Mucosa of rectum (tissue), 2 donors: ENCODE measurements around the gene TCL1B.

Source experiments
- H3K27ac ChIP-seq, 2 donors: one replicate each; pipeline ENCODE4 v1.7.0; 2013; ENCODE audit warnings: inconsistent platforms in 2 of 2, low read depth in 2 of 2, low read length in 2 of 2
- H3K27me3 ChIP-seq, 2 donors: one replicate each; pipeline ENCODE4 v1.7.0; 2013; ENCODE audit warnings: low read length in 2 of 2; ENCODE audit not compliant: control insufficient read depth in 2 of 2, insufficient read depth in 2 of 2
- H3K36me3 ChIP-seq, 2 donors: one replicate each; pipeline ENCODE4 v1.7.0; 2013; ENCODE audit warnings: low read length in 2 of 2; ENCODE audit not compliant: control insufficient read depth in 2 of 2, insufficient read depth in 2 of 2
- H3K4me1 ChIP-seq, 2 donors: one replicate each; pipeline ENCODE4 v1.7.0; 2013; ENCODE audit warnings: low read length in 2 of 2, mild to moderate bottlenecking in 1 of 2; ENCODE audit not compliant: control insufficient read depth in 2 of 2, insufficient read depth in 2 of 2
- H3K4me3 ChIP-seq, 2 donors: one replicate each; pipeline ENCODE4 v1.7.0; 2013; ENCODE audit warnings: low read length in 2 of 2
- H3K9ac ChIP-seq, 2 donors: one replicate each; pipeline ENCODE4 v1.7.0; 2013; ENCODE audit warnings: low read length in 2 of 2, low read depth in 1 of 2, mild to moderate bottlenecking in 1 of 2
- H3K9me3 ChIP-seq, 2 donors: one replicate each; pipeline ENCODE4 v1.7.0; 2013; ENCODE audit warnings: low read length in 2 of 2; ENCODE audit not compliant: control insufficient read depth in 2 of 2
- donor health status: healthy.
- donor health status: Normal muscosa, but diverticular disease.

TCL1B gene

DNA sequence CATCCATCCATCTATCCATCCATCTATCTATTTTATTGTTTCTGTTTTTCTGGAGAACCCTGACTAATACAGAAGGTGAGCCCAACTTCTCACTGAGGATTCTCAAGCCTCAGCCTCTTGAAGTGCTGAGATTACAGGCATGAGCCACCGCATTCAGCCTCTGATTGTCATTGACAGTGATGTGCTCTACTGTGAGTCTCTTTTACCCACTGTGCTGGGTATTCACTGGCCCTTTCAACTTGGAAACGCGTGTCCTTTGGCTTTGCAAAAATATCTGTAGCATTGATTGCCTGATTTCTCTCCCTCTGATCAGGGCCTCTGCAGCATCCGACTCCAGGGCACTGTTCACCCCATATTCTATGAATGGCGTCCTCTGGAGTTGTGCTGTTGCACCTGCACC is 29.6 kb upstream of the TCL1B start:
- Histone ChIP-seq H3K27me3 (peaks cover 0 to 2% of the 10 kb centered on the region in 2 donors), H3K27ac (no peak overlapping the region), H3K9ac (no peak overlapping the region), H3K36me3 (no peaks in the 10 kb centered on the region), H3K4me1 (no peaks in the 10 kb centered on the region), H3K4me3 (no peak overlapping the region), H3K9me3 (no peaks in the 10 kb centered on the region)

DNA sequence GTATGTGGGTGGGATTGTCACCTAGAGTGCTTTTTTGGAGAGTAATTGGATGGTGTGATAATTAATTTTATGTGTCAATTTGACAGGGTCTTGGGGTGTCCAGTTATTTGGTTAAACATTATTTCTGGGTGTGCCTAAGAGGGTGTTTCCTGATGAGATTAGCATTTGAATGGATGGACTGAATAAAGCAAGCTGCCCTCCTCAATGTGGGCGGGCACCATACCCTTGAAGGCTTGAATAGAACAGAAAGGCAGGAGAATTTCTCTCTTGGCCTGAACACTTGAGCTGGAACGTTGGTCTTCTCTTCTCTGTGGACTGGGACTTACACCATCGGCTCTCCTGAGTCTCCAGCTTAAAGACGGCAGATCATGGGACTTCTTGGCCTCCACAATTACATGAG is 28.8 kb upstream of the TCL1B start:
- H3K9ac ChIP-seq, result no peak overlapping the region
- H3K9me3 ChIP-seq, result no peaks in the 10 kb centered on the region
- H3K4me1 ChIP-seq, result no peaks in the 10 kb centered on the region
- peaks cover 0 to 2% of the 10 kb centered on the region in 2 donors for H3K27me3 ChIP-seq
- no peak overlapping the region for H3K4me3 ChIP-seq
- H3K27ac ChIP-seq, result no peak overlapping the region
- H3K36me3 ChIP-seq, result no peaks in the 10 kb centered on the region

DNA sequence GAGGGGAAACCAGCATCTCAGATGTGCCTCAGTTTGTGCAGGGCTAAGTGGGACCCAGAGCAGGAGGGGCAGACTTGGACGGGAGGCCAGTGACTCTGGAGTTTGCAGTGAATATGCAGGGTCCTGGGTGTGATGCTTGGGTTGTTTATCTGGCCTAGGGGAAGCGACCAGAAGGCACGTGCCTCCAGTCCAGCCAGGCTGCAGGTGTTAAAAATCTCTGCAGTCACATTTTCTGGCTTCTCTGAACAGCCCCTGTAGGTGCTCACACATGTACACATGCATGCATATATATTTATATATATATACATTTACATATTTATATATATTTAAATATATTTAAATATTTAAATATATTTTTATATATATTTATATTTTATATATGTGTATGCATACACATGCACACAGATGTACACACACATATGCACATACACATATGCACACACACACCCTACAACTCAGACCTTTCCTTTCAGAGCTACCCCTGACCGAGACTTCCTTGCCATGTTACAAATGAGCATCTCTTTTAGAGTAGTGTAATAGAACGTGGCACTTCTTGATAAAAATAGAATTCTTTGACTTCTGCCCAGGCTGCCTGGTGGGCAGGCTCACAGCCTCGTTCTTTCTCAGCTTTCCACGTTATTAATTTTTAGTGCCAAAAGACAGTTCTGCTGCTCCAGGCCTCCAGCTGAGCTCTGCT is 26.8 kb upstream of the TCL1B start:
- no peak overlapping the region for H3K4me3 ChIP-seq
- no peaks in the 10 kb centered on the region for H3K9me3 ChIP-seq
- no peaks in the 10 kb centered on the region for H3K4me1 ChIP-seq
- no peak overlapping the region for H3K27ac ChIP-seq
- H3K36me3 ChIP-seq, result no peaks in the 10 kb centered on the region
- peaks cover 0 to 3% of the 10 kb centered on the region in 2 donors for H3K27me3 ChIP-seq
- no peak overlapping the region for H3K9ac ChIP-seq

DNA sequence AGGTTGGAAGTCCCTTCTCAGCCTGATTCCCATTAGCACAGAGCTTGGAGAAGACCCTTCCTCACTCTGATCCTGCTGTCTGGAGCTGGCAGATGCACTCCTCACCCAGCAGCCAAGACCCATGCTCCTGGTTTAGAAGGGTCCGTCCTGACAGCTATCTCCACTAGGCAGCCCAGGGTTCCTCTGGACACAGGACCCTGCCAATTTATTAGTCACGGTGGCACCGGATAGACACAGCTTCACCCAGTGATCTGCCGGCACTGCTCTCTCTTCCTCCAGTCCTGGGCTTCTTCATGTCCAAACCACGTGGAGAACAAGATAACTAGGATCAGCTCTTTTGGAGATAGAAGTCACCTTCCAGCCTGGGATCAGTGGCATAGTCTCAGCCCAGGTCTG is 26.2 kb upstream of the TCL1B start:
- H3K9me3 ChIP-seq, result no peaks in the 10 kb centered on the region
- H3K9ac ChIP-seq, result no peak overlapping the region
- H3K27ac ChIP-seq, result no peak overlapping the region
- peaks cover 0 to 2% of the 10 kb centered on the region in 2 donors for H3K27me3 ChIP-seq
- no peak overlapping the region for H3K4me3 ChIP-seq
- H3K36me3 ChIP-seq, result no peaks in the 10 kb centered on the region
- no peaks in the 10 kb centered on the region for H3K4me1 ChIP-seq

DNA sequence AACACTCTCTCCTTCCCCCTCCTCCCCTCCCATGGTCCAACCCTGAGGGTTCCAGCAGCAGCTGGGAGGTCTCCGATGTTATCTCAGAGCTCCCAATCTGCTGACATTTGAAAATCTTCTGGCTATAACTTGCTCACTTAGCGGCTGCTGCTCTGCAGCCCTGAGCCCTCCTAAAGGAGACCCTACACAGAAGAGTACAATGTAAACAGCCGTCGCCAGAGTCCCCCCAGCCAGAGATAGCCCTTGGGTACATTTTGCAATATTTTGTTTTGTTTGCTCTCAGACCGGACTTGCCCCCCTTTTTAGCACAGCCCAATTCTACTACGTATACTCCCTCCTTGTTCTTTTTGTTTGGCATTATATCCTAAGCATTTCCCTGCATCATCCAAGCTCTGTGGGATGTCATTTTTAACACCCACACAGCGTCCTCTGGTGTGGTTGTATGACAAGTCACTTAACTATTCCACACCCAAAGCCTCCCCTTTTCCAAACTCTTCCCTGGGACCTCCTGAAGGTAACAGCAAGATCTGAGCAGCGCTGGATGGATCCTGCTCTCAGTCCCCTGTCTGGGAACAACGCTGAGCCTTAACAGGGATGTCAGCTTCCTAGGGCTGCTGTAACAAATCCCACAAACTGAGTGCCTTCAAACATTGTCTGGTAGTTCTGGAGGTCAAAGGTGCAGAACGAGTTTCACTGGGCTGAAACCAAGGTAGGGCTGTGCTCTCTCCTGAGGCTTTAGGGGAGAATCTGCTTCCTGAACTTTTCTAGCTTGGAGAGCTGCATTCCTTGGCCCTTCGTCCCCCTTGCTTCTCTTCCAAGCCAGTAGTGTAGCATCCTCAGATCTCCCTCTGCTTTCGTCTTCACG is 25.3 kb upstream of the TCL1B start:
- Histone ChIP-seq H3K4me3 (no peak overlapping the region), H3K27ac (no peak overlapping the region), H3K9me3 (no peaks in the 10 kb centered on the region), H3K36me3 (no peaks in the 10 kb centered on the region), H3K4me1 (no peaks in the 10 kb centered on the region), H3K9ac (no peak overlapping the region), H3K27me3 (peaks cover 0 to 2% of the 10 kb centered on the region in 2 donors)

DNA sequence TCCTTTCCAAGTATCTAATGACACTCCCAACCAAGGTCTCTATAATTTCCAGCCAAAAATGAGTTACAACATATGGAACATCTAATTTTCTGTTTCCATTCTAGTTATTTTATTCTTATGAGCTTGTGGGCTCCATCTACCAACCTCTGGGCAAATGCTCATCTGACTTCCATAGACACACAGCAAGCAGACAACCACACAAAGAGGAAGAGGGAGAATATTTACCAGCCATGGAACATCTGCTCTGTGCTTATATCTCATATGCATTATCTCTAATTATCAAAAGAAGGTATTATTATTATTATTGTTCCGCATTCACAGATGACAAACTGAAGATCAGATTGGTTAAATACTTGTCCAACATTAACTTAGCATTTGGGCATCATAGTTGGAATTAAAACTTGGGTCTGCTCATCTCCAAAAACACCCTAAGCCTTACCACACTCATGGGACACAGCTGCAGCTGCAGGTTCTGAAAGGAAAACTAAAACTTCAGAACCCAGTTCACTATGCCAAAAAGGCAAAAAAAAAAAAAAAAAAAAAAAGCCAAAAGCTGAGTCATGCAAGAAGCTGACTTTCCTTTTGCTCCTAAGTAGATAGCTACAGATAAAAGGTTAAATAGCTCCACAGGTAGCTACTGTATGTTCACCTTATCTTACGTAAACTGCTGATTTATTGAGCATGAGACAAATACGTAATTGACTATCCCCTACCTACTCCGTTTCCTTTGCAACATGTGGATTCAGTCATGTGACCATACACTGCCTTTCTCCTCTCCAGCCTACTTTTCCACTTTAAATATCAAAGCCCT is 23.6 kb upstream of the TCL1B start:
- Histone ChIP-seq H3K27me3 (peaks cover 0 to 2% of the 10 kb centered on the region in 2 donors), H3K4me3 (peak overlapping the region in 1 of 2 donors; percentile 58), H3K4me1 (no peaks in the 10 kb centered on the region), H3K9me3 (no peaks in the 10 kb centered on the region), H3K27ac (no peak overlapping the region), H3K9ac (no peak overlapping the region), H3K36me3 (no peaks in the 10 kb centered on the region)

DNA sequence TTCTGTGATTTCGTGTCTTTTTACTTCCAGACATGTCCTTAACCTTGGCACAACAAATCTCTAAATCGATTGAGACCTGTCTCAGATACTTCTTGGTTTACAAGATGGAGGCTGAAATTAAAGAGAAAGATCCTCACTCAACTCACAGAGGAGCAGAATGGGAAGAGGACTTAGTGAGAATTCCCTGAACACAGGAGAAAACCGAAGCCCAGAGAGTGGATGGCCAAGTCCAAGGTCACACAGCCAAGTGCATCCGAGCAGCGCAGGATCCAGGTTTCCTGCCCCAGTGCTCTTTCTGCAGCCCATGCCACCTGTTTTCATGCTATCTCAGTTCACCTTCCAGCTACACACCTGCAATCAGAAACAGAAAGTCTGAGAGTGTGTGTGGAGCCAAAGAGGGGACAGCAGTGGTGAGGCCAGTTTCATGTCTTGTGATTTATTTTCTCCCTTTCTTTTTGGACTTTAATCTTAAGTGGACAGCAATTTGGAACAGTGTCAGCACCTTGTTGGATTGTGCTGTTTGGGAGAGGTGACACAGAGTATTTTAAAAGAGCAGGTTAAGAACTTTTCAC is 22.9 kb upstream of the TCL1B start:
- no peaks in the 10 kb centered on the region for H3K9me3 ChIP-seq
- no peaks in the 10 kb centered on the region for H3K4me1 ChIP-seq
- peak overlapping the region in 1 of 2 donors; percentile 58 for H3K4me3 ChIP-seq
- H3K9ac ChIP-seq, result no peak overlapping the region
- no peaks in the 10 kb centered on the region for H3K36me3 ChIP-seq
- no peak overlapping the region for H3K27ac ChIP-seq
- peaks cover 0 to 2% of the 10 kb centered on the region in 2 donors for H3K27me3 ChIP-seq

DNA sequence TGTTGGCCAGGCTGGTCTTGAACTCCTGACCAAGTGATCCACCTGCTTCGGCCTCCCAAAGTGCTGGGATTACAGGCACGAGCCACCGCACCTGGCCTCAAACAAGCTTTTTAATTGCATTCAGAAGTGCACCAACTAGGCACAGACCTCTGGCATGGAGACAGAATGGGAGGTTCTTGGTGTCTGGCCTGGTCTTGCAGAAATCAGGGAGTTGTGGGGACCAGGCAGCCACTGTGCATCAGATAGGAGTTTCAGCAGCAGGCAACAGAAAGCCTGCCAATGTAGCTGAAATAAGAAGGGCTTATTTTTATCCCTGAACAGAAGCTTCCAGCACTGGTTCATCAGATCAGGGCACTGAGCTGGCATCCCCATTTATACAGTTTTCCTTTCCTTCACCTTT is 22.2 kb upstream of the TCL1B start:
- Histone ChIP-seq H3K9me3 (no peaks in the 10 kb centered on the region), H3K27ac (no peak overlapping the region), H3K9ac (no peak overlapping the region), H3K27me3 (peaks cover 0 to 2% of the 10 kb centered on the region in 2 donors), H3K4me1 (no peaks in the 10 kb centered on the region), H3K36me3 (no peaks in the 10 kb centered on the region), H3K4me3 (no peak overlapping the region)

DNA sequence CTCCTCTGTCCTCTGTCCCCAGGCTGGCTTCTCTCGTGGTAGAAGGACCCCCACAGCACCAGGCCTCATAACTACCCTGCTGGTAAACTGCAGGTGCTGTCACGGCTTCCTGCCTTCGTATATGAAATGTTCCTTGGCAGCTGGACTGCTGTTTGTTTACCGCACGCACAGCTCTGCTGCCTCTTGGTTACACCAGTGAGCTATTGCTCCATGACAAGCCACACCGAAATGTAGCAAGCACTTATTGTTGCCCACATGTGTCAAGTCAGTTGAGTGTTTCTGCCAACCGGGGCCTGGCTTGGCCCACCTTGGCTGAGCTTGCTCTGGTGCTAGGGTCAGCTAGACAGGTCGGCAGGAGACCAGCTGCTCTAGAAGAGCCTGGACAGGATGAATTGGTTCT is 21.7 kb upstream of the TCL1B start:
- Histone ChIP-seq H3K4me3 (no peak overlapping the region), H3K27me3 (peaks cover 0 to 2% of the 10 kb centered on the region in 2 donors), H3K9me3 (no peaks in the 10 kb centered on the region), H3K27ac (no peak overlapping the region), H3K9ac (no peak overlapping the region), H3K4me1 (no peaks in the 10 kb centered on the region), H3K36me3 (no peaks in the 10 kb centered on the region)
